Mesothelial cell of epicardium (in vitro differentiated cells): ENCODE results near the gene H19. TPM values are rescaled to one million over a fixed set of nuclear protein-coding genes. Genes with fewer than 3 reads are reported as not detected.

Experiments
- DNase-seq, 2 experiments: peaks; one replicate each; pipeline ENCODE4 v3.0.0; 2021; ENCODE audit warnings: low spot score in 2 of 2; ENCODE audit not compliant: unreplicated experiment in 2 of 2
- H3K27ac Mint-ChIP-seq: 2 replicates; pipeline ENCODE4 v1.8.0; 2021; ENCODE audit warnings: mixed read lengths
- H3K27me3 Mint-ChIP-seq: 2 replicates; pipeline ENCODE4 v1.8.0; 2021; ENCODE audit warnings: low read depth, mixed read lengths
- H3K36me3 Mint-ChIP-seq: 2 replicates; pipeline ENCODE4 v1.8.0; 2021; ENCODE audit warnings: mixed read lengths
- H3K4me1 Mint-ChIP-seq: 2 replicates; pipeline ENCODE4 v1.8.0; 2021; ENCODE audit warnings: mixed read lengths
- H3K4me3 Mint-ChIP-seq: 2 replicates; pipeline ENCODE4 v1.8.0; 2021; ENCODE audit warnings: mild to moderate bottlenecking, moderate library complexity, mixed read lengths
- H3K9me3 Mint-ChIP-seq: 2 replicates; pipeline ENCODE4 v1.8.0; 2021; ENCODE audit warnings: mixed read lengths
- CTCF ChIP-seq: fragments of 200-600 bp; sonication (generic); IDR thresholded peaks from one replicate; pipeline ENCODE4 v1.5.0; 2021; ENCODE audit warnings: antibody characterized with exemption; ENCODE audit not compliant: unreplicated experiment
- total RNA-seq: library from RNA; stranded (reverse); gene quantifications from 3 replicates; pipeline ENCODE4 v1.2.1, GENCODE V29; 2021

Gene H19
- total RNA-seq, 1 donor from 2014 or later: 13,899 TPM

GRCh38 chr11:1975185-1975584, 22.5 kb downstream of the H19 start:
- Mint-ChIP-seq H3K27ac (no peak overlapping the region), H3K4me3 (no peak overlapping the region), H3K9me3 (no peaks in the 10 kb centered on the region), H3K36me3 (no peaks in the 10 kb centered on the region), H3K4me1 (no peaks in the 10 kb centered on the region), H3K27me3 (no peaks in the 10 kb centered on the region)
- no peak for DNase-seq
- no peak for TF ChIP-seq CTCF

DNA sequence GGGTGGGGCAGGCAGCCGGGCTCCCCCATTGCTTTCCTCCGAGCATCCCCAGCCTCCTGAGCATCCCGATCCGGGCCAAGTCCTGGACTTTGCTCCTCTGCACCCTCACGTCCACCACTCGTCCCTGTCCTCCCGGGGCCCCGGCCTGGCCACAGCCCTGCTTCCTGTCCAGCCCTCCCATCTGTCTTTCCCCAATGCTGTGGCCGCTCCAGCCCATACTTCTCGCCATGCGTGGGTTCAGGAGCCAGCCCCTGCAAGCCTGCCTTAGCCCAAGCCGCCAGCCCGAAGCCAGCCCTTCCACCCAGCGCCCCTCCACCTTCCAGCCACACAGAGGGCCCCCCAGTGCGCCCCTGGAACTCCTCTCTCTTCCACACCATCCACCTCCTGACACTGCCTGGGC, 26.7 kb downstream of the H19 start:
- Mint-ChIP-seq H3K36me3 (no peaks in the 10 kb centered on the region), H3K9me3 (no peaks in the 10 kb centered on the region), H3K4me1 (no peaks in the 10 kb centered on the region), H3K4me3 (no peak overlapping the region), H3K27ac (peak overlapping the region; percentile 50), H3K27me3 (no peaks in the 10 kb centered on the region)
- DNase-seq: no peak
- no peak for TF ChIP-seq CTCF

DNA sequence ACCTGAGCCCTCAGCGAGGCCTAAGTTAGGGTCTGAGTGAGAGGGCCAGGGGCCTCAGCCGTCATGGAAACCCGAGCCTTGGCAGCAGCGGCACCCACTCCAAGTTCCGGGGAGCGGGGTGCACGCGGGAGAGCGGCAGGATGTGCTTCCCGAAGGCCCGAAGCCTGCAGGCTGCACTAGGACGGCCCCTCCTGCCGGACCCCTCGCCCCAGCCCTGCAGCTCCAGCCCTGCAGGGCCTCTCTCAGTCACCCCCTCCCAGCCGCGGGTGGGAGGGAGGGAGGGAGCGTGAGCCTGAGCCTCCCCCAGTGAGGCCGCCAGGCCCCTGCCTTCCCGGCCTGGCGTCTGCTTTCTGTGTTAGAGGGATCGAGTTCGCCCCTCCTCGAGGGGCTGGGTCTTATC, 27.9 kb downstream of the H19 start:
- H3K4me1 Mint-ChIP-seq: no peaks in the 10 kb centered on the region
- no peaks in the 10 kb centered on the region for H3K27me3 Mint-ChIP-seq
- H3K27ac Mint-ChIP-seq: no peak overlapping the region
- no peaks in the 10 kb centered on the region for H3K9me3 Mint-ChIP-seq
- no peak for DNase-seq
- H3K36me3 Mint-ChIP-seq: no peaks in the 10 kb centered on the region
- no peak for TF ChIP-seq CTCF
- no peak overlapping the region for H3K4me3 Mint-ChIP-seq

GRCh38 chr11:1969035-1969434, 28.6 kb downstream of the H19 start:
- no peak for TF ChIP-seq CTCF
- no peak overlapping the region for H3K27ac Mint-ChIP-seq
- no peak for DNase-seq
- H3K9me3 Mint-ChIP-seq: no peaks in the 10 kb centered on the region
- no peak overlapping the region for H3K4me3 Mint-ChIP-seq
- H3K36me3 Mint-ChIP-seq: no peaks in the 10 kb centered on the region
- H3K27me3 Mint-ChIP-seq: no peaks in the 10 kb centered on the region
- H3K4me1 Mint-ChIP-seq: no peaks in the 10 kb centered on the region

DNA sequence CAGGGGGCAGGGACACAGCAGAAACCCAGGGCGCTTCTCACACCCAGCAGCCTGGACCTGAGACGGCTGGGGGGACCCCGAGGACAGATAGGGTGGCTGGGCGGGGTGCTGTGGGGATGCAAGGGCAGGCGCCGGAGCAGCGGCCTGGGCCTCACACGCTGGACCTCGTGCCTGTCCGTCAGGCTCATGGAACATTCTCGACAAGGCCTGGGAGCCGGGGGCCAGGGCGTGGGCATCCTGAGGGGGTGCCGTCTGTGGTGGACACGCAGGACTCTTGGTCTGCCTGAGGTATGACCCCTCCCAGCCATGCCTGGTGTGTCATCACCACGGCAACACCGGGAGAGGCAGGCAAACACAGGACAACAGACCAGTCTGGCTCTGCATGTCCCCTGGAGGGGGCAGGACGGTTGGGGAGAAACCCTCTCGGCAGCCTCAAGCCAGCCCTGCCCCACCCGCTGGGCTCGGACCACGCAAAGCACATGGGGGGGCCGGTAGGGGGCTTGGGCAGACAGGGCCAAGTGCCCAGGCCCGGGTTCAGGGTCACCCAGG, 29.1 kb downstream of the H19 start:
- DNase-seq: no peak
- H3K27ac Mint-ChIP-seq: no peak overlapping the region
- no peaks in the 10 kb centered on the region for H3K9me3 Mint-ChIP-seq
- TF ChIP-seq CTCF: no peak
- no peak overlapping the region for H3K4me3 Mint-ChIP-seq
- H3K36me3 Mint-ChIP-seq: no peaks in the 10 kb centered on the region
- no peaks in the 10 kb centered on the region for H3K27me3 Mint-ChIP-seq
- H3K4me1 Mint-ChIP-seq: no peaks in the 10 kb centered on the region

DNA sequence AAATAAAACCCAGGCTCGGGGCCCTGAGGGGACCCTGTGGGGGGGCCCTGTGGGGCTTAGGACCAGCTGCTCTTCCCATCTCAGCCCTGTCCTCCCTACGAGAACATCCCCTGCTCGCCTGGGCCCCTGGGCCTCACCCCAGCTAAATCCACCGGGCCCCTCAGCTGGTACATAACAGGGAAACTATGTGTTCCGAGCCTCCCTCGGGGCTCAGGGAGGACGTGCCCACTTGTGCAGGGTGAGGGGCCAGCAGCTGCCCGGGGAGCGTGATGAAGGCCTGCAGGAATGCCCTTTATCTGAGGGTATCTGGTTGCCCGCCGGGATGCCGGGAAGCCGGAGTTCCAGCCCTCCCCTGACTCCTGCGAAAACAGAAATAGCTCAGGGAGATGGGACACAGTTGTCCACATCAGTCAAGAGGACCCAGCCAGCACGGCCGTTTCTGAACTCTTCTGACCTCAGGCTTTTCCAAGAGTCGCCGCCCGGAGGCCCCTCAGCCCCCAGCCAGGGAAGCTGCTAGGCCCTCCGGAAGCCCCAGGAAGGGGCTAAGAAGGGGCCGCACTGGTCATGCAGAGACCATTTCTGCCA, 29.9 kb downstream of the H19 start:
- Mint-ChIP-seq H3K4me3 (no peak overlapping the region), H3K27ac (no peak overlapping the region), H3K9me3 (no peaks in the 10 kb centered on the region), H3K36me3 (no peaks in the 10 kb centered on the region), H3K27me3 (no peaks in the 10 kb centered on the region), H3K4me1 (no peaks in the 10 kb centered on the region)
- no peak for DNase-seq
- no peak for TF ChIP-seq CTCF
